Stimulated activated CD4-positive, alpha-beta T cell treated with anti-CD3 and anti-CD28 coated beads, TNF-alpha, amount 100 ng/mL, for 4 hours (primary cell): ENCODE measurements around the gene SWSAP1.
A peak's percentile ranks its signal among the peaks of the same experiment; 100 is the strongest.
"Not testable (repeated sequence)": the region's sequence is repeated elsewhere in the genome, so short reads cannot be mapped to it uniquely, and the experiment has no call there.

Experiments
- DNase-seq, 3 experiments: peaks; one replicate each; pipeline ENCODE4 v3.0.0-alpha.2; 2020; ENCODE audit warnings: low read depth in 3 of 3

Gene SWSAP1, protein sequence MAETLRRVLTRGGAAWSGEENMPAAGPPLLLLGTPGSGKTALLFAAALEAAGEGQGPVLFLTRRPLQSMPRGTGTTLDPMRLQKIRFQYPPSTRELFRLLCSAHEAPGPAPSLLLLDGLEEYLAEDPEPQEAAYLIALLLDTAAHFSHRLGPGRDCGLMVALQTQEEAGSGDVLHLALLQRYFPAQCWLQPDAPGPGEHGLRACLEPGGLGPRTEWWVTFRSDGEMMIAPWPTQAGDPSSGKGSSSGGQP

DNA sequence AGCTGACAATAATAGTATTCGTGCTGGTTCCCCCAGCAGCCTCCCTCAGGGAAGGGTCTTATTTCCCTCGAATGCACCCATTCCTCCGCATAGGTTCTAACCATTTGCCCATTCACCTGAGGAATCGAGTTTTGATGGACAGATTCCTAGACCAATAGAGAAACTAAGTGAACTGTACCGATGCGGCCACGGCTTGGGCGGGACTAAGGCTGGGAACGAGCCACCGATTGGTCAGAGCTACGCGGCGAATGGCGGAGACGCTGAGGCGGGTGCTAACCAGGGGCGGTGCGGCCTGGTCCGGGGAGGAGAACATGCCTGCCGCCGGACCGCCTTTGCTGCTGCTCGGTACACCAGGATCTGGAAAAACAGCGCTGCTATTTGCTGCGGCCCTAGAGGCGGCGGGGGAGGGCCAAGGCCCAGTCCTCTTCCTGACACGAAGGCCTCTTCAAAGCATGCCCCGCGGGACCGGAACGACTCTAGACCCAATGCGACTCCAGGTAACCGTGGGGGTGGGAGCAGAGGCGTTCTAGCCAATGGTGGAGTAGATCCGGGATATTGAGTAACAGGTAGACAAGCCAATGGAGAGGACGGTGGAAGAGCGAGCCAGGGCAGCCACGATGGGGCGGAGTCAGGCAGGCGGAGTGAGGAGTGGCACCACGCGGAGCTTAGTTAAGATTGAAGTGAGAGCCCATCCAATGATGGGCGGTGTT lies at the start of gene SWSAP1:
Gene SWSAP1, plus strand, starts transcription at position 234 of the 710 bp plus-strand sequence. Its CDS starts 15 bp downstream, at position 249.
- peak; percentile 91 to 95 (median 94) for DNase-seq

DNA sequence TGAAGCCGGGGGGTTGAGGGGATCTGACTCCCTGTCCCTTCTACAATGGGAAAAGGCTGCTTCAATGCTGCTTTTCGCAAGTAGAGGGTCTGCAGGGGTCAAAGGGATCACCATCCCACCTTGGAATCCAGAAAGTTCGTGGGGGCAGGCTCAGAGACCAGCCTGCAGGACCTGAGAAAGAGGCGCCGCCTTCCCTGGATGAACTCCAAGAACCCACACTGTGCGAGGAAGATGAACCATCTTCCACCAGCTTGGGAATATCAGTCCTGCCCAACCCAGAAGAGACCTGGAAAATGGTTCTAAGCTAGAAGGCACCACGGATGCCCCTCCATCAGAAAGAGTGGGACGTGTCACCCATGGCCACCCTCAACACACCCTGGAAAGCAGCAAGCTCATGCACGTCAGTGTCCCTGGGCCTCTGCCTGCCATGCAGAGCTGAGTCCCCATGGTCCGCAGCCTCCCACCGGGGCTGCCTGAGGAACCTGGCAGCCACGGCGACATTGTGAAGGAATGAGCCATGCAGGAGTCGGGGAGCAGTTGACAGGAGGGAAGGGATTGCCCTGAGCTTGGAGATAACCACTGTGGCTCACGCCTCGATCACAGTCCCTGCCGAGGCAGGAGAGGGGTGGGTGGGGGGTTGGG lies 49.6 kb upstream of the SWSAP1 start:
- DNase-seq: no peak

DNA sequence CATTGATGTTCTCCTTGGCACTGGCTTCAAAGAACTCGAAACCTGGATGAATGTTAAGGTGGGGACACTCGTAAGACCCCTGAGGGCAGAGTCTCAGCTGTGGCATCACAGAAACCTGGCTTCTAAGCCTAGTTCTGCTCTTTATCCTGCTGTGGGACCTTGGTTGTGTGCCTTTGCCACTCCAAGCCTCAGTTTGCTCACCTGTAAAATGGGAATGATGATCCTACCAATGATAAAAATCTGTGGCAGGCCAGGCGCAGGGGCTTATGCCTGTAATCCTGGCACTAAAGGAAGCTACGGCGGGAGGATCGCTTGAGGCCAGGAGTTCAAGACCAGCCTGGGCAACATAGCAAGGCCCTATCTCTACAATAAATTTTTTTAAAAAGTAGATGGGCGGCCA lies 48.9 kb upstream of the SWSAP1 start:
- DNase-seq: no peak

DNA sequence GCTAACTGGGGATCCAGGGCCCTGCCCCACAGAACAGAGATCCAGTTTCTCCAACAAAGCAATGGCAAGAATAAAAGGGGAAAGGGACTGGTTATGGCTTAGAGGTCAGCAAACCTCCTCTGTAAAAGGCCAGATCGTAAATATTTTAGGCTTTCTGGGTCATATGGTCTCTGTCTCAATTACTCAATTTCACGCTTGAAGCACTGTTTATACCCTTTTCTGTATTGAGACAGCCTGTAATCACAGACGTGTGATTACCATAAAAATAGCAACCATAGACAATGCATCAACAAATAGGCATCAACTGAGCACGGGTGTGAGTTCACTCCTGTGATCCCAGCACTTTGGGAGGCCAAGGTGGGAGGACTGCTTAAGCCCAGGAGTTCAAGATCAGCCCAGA lies 44.3 kb upstream of the SWSAP1 start:
- no peak for DNase-seq

DNA sequence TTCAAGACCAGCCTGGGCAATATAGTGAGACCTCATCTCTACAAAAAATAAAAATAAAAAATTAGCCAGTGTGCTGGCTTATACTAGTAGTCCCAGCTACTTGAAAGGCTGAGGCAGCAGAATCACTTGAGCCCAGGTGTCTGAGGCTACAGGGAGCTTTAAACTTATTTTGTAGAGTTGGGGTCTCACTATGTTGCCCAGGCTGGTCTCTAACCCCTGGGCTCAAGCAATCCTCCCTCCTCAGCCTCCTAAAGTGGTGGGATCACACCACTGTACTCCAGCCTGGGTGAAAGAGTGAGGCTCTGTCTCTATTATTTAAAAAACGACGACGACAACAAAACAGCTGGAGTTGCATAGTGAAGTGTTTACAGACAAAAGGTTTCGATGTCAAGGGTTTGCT lies 43.0 kb upstream of the SWSAP1 start:
- no peak for DNase-seq

DNA sequence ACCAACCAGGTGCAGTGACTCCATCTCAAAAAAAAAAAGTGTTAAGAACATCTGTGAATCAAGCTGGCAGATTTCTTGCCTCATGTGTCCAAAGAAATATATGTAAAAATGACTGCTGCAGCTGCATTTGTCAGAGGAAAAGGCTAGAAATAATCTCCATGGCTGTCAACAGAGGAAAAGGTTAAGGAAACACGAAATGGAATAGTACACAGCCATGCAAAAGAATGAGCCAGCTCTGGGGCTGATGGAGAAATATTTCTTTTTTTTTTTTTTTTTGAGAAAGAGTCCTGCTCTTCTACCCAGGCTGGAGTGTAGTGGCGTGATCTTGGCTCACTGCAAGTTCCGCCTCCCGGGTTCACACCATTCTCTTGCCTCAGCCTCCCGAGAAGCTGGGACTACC lies 41.6 kb upstream of the SWSAP1 start:
- DNase-seq: no peak

DNA sequence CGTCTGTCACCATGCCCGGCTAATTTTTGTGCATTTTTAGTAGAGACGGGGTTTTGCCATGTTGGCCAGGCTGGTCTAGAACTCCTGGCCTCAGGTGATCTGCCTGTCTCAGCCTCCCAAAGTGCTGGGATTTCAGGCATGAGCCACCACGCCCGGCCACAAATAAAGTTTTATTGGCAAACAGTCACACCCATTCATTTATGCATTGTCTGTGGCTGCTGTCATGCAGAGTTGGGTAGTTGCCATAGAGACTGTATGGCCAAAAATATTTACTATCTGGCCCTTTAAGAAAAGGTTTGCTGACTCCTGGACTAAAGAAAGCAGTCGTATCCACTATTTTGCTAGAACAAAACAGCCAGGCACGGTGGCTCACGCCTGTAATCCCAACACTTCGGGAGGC lies 40.6 kb upstream of the SWSAP1 start:
- DNase-seq: not testable (repeated sequence)

DNA sequence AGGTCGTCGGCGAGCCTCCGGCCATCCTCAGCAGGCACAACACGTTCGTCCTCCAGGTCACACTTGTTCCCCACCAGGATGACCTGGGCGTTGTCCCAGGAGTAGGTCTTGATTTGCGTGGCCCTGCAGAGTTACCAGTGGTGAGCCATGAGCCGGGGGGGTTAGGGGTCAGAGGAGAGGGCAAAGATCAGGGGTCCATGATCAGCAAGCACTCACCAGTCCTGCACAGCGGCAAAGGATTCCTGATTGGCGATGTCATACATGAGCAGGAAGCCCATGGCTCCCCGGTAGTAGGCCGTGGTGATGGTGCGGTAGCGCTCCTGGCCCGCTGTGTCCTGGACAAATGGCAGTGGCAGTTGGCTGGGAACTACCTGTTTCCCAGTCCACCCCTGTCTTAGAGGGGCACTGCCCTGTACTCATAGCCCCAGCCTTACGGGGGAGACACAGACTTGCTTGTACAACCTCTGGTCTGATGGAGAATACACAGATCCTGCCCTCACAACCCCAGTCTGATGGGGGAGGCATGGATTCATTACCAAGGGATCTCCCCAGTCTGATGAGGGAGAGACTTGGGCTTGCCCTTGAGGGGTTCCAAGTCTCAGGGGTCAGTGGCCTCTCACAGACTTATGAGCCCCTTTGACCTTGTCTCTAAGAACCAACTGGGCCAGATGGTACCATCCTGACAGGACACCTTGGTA lies 38.9 kb upstream of the SWSAP1 start:
- no peak for DNase-seq

DNA sequence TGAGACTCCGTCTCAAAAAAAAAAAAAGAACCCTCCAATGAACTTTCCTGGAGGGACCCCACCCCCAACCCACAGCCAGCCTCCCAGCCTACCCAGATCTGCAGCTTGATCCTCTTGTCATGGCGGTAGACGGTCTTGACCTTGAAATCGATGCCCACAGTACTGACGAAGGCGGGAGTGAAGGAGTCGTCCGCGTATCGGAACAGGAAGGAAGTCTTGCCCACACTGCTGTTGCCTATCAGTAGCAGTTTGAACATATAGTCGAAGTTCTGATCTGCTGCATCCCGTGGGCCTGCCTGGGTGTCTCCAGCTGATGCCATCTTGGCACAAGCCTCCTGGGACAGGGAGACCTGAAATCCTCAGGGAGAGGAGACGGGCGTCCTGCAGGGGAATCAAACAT lies 37.4 kb upstream of the SWSAP1 start:
- no peak for DNase-seq

DNA sequence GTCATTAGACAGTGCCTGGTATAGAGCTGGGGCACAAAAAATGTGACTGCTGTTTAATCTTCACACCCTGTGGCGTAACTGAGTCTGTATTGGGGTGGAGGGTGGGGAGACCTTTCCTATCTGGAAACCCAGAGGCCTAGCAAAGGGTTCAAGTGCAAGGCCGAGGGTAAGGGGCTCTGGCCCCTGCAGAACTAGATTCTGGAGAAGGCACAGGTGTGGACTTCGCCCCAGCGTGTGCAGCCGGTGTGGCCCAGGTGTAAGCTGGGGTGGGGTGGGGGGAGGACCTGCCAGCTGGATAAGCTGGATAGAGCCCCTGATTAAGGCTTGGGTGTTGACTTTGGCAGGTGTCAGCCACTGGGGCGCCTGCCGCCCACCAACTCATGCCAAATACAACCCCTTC lies 36.3 kb upstream of the SWSAP1 start:
- DNase-seq: no peak

DNA sequence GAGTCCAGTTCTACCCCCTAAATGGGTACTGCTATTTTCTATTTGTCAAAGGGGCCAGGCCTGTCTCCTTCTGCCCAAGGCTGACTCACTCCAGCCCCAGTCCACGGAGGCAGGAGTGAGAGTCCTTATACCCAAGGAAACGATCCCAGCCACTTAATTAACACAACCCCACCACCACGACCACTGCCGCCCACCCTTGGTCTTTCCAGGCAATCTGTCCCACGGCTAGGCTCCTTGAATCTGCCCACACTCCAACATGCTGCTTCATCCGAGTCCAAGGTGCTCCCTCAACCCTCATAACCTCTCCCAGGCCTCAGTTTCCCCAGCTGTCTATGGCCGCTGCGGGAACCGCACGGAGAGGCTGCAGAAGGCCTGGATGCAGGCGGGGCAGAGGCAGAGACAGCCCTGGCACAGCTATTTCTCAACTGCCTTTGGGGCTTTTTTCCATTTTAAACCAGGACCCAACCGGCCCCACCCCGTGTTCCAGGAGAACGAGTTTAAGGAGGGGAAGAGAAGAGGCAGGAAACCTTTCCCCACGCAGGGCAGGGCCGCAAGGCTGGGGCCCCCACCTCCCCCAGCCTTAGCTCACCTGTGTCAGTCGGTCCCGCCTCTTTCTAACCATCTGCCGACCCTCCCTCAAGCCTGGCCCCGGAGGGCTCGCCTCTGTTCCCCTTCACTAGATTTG lies 35.8 kb upstream of the SWSAP1 start:
- no peak for DNase-seq

DNA sequence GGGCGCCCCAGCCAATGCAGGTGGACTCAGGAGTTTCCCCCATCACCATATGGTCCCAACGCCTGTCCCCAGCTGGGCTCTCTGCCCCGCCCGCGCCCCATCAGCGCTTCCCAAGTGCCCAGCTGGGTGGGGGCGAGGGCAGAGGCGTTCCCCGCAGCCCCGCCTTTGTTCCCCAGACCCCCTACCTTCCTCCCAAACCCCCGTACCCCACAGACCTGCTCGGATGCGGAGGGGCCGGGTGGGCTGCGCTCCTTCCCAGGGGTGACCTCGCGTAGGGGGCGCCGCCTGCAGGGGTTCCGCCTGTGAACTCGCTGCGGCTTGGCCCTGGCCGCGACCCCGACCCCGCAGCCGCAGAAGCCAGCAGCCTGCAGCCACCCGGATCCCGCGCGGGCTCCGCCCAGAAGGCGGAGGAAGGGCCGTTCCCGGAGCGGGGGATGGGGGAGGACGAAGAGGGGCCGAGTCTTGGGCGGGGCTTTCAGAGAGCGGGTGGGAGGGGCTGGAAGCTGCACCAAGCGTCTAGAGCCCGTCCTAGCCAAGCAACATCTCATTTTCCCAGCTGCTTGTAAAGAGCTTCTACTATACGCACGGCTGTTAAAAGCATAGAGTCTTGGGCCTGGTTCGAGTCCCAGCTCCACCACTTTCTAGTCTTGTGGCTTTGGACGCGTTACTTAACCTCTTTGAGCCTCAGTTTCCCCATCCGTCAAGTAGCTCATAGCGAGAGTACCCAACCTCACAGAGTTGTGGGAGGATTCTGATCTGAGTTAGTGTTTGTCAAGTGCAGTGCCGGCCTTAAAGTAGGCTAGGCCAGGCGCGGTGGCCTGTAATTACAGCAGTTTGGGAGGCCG lies 35.0 kb upstream of the SWSAP1 start, which contains the start of gene RAB3D:
Gene RAB3D, minus strand, starts transcription at position 404 of the 845 bp plus-strand sequence. CDS start 2,258 bp downstream, outside the sequence.
- DNase-seq: peak; percentile 69 to 75 (median 72)

DNA sequence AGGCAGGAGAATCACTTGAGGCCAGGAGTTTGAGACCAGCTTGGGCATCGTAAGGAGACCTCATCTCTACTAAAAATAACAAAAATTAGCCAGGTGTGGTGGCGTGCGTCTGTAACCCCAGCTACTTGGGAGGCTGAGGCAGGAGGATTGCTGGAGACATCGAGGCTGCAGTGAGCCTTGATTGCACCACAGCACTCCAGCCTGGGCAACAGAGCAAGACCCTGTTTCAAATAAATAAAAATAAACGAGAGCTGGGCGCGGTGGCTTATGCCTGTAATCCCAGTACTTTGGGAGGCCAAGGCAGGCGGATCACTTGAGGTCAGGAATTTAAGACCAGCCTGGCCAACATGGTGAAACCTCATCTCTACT lies 34.4 kb upstream of the SWSAP1 start:
- not testable (repeated sequence) for DNase-seq

DNA sequence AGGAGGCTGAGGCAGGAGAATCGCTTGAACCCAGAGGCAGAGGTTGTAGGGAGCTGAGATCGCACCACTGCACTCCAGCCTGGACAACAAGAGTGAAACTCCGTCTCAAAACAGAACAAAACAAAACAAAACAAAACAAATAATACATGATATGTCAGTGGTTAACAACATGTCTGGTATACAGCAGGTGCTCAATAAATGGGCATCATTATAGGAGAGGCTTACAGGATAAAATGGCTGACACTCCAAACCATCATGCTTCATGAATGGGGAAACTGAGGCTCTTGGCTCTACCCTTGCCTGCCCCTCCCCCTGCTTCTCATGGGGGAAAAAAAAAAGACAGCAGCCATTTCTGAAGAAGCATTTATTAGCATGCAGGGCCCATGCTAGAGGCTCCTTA lies 32.0 kb upstream of the SWSAP1 start:
- DNase-seq: no peak

DNA sequence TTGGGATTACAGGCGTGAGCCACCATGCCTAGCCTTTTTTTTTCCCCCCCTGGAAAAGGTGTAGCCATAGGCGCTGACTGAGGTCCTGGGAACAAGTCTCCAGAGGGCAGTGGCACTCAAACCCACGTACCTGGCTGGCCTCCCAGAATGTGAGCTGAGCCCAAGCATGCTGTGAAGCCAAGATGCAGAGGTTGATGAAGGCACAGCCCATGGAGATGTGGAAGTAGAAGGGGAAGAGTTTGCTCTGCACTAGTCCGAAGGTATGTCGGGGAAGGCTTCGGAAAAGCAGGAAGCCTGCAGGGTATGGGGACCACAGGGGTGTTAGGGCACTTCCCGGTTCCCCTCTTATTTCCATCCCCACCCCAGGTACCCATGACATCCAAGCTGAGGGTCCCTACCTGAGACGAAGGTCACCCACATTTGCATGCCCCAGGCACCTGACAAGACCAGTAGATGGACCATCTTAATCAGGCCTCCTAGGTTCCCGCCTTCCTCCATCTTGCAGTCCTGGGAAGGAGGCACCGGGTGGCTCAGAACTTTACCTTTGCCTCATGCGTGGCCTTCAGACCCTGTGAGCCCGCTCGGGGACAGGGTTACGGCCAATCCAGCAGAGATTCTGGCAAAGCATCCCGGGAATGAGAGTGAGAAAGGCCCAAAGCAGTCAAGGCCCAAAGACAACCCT lies 29.2 kb upstream of the SWSAP1 start:
- no peak for DNase-seq

DNA sequence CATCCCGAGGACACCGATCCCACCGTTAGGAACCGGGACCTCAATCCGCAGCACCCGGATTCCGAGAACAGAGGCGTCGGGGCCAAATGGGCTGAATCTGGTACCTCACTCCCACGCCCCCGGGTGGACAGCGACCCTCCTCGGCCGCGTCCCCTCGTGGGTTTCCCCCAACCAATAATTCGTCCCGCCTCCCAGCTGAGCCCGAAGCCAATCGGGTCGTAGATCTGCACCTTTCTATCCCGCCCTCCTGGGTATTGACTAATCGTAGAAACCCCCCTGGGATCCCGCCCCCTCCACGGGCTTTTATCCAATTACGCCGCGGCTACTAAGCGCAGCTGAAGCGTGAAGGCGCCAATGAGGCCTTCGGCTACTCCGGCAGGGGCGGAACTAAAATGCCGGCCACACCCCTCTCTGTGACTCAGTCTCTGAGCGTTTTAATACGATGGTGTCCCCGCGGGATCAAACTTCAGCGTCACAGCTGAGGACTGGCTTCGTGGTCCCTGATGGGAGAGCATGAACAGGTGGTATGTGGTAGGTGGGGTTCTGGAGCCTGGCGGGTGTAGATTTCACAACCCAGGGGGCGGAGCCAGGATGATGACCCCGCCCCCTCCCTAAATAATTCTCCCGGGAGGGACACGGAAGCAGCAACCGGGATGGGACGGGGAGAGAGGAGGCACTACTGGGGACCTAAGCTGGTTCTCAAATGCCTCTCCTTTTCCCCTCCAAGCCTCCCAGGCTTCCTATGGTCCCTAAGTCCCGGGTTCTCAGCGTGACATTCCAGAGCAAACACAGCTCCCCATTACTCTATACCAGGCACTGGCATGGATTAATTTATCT lies 28.1 kb upstream of the SWSAP1 start, which contains the start of the genes CCDC159 and TMEM205:
Gene CCDC159, plus strand, starts transcription at position 416 of the 837 bp plus-strand sequence. Its CDS starts 88 bp downstream, at position 504.
Gene TMEM205, minus strand, starts transcription at position 165 of the 837 bp plus-strand sequence. CDS start 649 bp downstream, outside the sequence.
- DNase-seq: peak; percentile 88 to 98 (median 98)

DNA sequence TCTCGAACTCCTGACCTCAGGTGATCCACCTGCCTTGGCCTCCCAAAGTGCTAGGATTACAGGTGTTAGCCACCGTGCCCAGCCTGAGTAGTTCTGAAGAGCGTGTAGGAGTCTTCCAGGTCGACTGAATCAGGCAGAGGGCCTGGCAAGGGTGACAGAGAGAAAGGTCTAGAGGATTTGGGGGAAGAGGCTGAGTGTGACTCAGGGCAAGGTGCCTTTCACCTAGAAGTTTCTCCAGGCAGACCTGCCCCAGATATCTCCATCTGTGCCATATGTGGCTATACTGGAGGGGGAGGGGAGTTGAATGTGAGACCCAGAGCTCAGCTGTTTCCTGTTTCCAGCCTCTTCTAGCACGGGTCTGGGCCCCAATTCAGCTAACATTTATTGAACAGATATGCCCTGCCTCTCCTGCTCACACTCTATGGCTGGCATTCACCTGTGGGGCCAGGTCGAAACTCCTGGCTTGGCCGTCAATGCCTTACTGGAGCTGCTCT lies 26.9 kb upstream of the SWSAP1 start:
- no peak for DNase-seq

DNA sequence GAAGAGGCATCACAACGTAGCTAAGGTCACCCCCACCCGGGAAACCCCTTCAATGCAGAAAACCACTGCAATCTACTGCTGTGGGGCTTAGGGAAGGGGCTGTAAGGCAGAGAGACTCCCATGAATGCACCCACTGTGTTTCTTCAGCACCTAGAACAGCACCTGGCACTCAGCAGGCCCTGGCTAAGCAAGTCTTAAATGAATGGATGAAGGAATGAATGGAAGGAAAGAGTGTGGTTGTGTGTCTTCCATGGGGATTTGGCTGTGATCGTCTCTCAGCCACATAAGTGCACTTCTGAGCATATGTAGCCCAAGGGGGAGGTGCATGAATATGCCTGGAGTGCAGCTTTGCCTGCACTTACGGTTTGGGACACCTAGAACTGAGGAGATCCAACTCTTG lies 25.3 kb upstream of the SWSAP1 start:
- DNase-seq: no peak

DNA sequence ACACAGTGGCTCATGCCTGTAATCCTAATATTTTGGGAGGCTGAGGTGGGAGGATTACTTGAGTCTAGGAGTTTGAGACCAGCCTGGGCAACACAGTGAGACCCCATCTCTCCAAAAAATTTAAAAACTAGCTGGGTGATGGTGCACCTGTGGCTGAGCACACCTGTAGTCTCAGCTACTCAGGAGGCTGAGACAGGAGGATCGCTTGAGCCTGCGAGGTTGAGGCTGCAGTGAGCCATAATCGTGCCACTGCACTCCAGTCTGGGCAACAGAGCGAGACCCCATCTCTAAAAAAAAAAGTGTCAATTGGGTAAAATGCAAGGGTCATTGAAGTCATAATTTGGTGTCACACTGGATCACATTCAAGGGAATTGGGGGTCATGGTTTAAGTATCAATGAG lies 20.4 kb upstream of the SWSAP1 start:
- DNase-seq: not testable (repeated sequence)
